ENCODE results near the gene TACR2. TPM values are rescaled to one million over a fixed set of nuclear protein-coding genes. Genes with fewer than 3 reads are reported as not detected.

Gene TACR2
- total and polyA plus RNA-seq, 2 of the 13 experiments (the other 11 are each of a cell fraction or from before 2014, with no cell fraction given) = 0.04 TPM; not detected in 1

DNA sequence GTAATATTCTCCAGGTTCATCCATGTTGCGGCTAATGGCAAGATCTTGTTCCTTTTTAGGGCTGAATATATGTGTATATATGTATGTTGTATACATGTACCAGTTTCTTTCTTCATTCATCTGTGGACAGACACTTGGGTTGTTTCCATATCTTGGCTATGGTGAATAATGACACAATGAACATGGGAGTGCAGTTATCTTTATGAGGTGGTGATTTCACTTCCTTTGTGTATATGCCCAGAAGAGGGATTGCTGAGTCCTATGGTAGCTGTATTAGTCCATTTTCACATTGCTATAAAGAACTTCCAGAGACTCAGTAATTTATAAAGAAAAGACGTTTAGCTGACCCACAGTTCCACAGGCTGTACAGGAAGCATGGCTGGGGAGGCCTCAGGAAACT lies 17.5 kb upstream of the TACR2 start:
- H4K20me1 ChIP-seq (ENCODE audit: insufficient read depth, low read length) = no peaks in the 10 kb centered on the region
- ATAC-seq (no peak), DNase-seq (ENCODE audit: low spot score) (no peak), FAIRE-seq (no peak)
- no peaks in the 10 kb centered on the region for H3K9me3 ChIP-seq (ENCODE audit: low read length)
- H3K27me3 ChIP-seq (ENCODE audit: control insufficient read depth in 1 of 2, insufficient read depth in 2 of 2, low read length in 2 of 2) = 0 out of 5 replicates have a peak, but pooled peaks cover 0 to 11% of the 10 kb centered on the region in 2 experiments
- H3K4me1 ChIP-seq (ENCODE audit: insufficient read depth, low read length) = peaks cover 13% of the 10 kb centered on the region
- 46% methylated on average over 2 of the region's 2 CpGs for WGBS (ENCODE audit: low lambda C conversion rate)
- H3K79me2 ChIP-seq (ENCODE audit: insufficient read depth, low read length) = no peaks in the 10 kb centered on the region
- intact Hi-C loops (cut with micrococcal nuclease; ENCODE audit: unreplicated experiment) (no loop called here), in situ Hi-C loops (cut with HindIII; ENCODE audit: extremely low pct_ligation_motif_present, low pct_unique_long_range_greater_than_20kb) (no loop called here)
- no peak overlapping the region for H3K4me2 ChIP-seq (ENCODE audit: low read depth, low read length)
- CTCF ChIA-PET (ENCODE audit: low intra/inter-chr PET ratio, low total read pairs) = no interaction called here
- H3K9ac ChIP-seq (ENCODE audit: insufficient read depth, low read depth, low read length) = no peak overlapping the region
- no TSS peak for BruUV-seq (replicated peaks)
- H3K4me3 ChIP-seq (replicated peaks in 1 of 3; ENCODE audit: insufficient read depth in 1 of 3, low read depth in 2 of 3, low read length in 3 of 3) = no peak overlapping the region
- TF ChIP-seq ZNF12 (CRISPR knock-in tag; IDR thresholded peaks at IDR 0.05) (no peak), CREB1 (IDR thresholded peaks at IDR 0.05) (no peak), CREB1 (CRISPR knock-in tag; IDR thresholded peaks at IDR 0.05) (no peak), TGIF2 (CRISPR knock-in tag; IDR thresholded peaks at IDR 0.05) (no peak), MTF1 (CRISPR knock-in tag; IDR thresholded peaks at IDR 0.05) (no peak), SALL2 (CRISPR knock-in tag; IDR thresholded peaks at IDR 0.05) (no peak), SPEN (CRISPR knock-in tag; IDR thresholded peaks at IDR 0.05; ENCODE audit: low read depth) (no peak), GATAD2A (CRISPR knock-in tag; IDR thresholded peaks at IDR 0.05) (no peak), ZNF331 (CRISPR knock-in tag; IDR thresholded peaks at IDR 0.05) (no peak), ZNF629 (CRISPR knock-in tag; conservative IDR thresholded peaks at IDR 0.05) (no peak), JUN (CRISPR knock-in tag; IDR thresholded peaks at IDR 0.05) (no peak), ATM (IDR thresholded peaks at IDR 0.05; ENCODE audit: borderline replicate concordance) (no peak), SMARCC2 (IDR thresholded peaks at IDR 0.05) (no peak), FIP1L1 (IDR thresholded peaks at IDR 0.05; ENCODE audit: borderline replicate concordance, insufficient read depth, low read depth, low read length) (no peak), ZFP62 (CRISPR knock-in tag; IDR thresholded peaks at IDR 0.05) (no peak)
- TF ChIP-seq, protein P1, sequence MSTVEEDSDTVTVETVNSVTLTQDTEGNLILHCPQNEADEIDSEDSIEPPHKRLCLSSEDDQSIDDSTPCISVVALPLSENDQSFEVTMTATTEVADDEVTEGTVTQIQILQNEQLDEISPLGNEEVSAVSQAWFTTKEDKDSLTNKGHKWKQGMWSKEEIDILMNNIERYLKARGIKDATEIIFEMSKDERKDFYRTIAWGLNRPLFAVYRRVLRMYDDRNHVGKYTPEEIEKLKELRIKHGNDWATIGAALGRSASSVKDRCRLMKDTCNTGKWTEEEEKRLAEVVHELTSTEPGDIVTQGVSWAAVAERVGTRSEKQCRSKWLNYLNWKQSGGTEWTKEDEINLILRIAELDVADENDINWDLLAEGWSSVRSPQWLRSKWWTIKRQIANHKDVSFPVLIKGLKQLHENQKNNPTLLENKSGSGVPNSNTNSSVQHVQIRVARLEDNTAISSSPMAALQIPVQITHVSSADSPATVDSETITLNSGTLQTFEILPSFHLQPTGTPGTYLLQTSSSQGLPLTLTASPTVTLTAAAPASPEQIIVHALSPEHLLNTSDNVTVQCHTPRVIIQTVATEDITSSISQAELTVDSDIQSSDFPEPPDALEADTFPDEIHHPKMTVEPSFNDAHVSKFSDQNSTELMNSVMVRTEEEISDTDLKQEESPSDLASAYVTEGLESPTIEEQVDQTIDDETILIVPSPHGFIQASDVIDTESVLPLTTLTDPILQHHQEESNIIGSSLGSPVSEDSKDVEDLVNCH (CRISPR knock-in tag; IDR thresholded peaks at IDR 0.05) = no peak
- TF ChIP-seq, protein P2, sequence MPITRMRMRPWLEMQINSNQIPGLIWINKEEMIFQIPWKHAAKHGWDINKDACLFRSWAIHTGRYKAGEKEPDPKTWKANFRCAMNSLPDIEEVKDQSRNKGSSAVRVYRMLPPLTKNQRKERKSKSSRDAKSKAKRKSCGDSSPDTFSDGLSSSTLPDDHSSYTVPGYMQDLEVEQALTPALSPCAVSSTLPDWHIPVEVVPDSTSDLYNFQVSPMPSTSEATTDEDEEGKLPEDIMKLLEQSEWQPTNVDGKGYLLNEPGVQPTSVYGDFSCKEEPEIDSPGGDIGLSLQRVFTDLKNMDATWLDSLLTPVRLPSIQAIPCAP (CRISPR knock-in tag; IDR thresholded peaks at IDR 0.05; ENCODE audit: low read depth) = no peak
- TF ChIP-seq, protein P3, sequence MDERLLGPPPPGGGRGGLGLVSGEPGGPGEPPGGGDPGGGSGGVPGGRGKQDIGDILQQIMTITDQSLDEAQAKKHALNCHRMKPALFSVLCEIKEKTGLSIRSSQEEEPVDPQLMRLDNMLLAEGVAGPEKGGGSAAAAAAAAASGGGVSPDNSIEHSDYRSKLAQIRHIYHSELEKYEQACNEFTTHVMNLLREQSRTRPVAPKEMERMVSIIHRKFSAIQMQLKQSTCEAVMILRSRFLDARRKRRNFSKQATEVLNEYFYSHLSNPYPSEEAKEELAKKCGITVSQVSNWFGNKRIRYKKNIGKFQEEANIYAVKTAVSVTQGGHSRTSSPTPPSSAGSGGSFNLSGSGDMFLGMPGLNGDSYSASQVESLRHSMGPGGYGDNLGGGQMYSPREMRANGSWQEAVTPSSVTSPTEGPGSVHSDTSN (CRISPR knock-in tag; IDR thresholded peaks at IDR 0.05) = no peak
- H3K36me3 ChIP-seq (replicated peaks in 1 of 2; ENCODE audit: control insufficient read depth in 1 of 2, insufficient read depth in 2 of 2, low read length in 2 of 2) = no peaks in the 10 kb centered on the region
- H3K27ac ChIP-seq (ENCODE audit: extremely low read length, insufficient read depth, low read length) = no peak overlapping the region
- no peak overlapping the region for H2AFZ ChIP-seq (ENCODE audit: low read length)
- POLR2A ChIA-PET = no interaction called here

All from HepG2 (cell line).